Body of pancreas (tissue), 4 donors: ENCODE measurements around the gene NDUFV1. TPM values are rescaled to one million over a fixed set of nuclear protein-coding genes. Genes with fewer than 3 reads are reported as not detected.

Experiments
- ATAC-seq: fragments of 150-250 bp; one replicate; pipeline ENCODE4 v1.9.1; 2016
- DNase-seq, 4 donors: peaks; one replicate each; pipeline ENCODE4 v3.0.0-alpha.2; 2019
- H3K27ac ChIP-seq, 4 donors: fragments of 200-600 bp; sonication (generic); 1 replicate in 3 of 4; 2 replicates in 1 of 4; pipeline versions ENCODE4 v1.5.1 to v1.6.1; 2016 to 2019; ENCODE audit warnings: mild to moderate bottlenecking in 1 of 4, mixed read lengths in 1 of 4, moderate library complexity in 1 of 4
- H3K27me3 ChIP-seq, 2 donors: fragments of 200-600 bp; sonication (generic); one replicate each; pipeline ENCODE4 v1.6.0; 2016; ENCODE audit warnings: mild to moderate bottlenecking in 1 of 2
- H3K36me3 ChIP-seq, 2 donors: fragments of 200-600 bp; sonication (generic); replicated peaks in 1 of 2; 2 replicates each; pipeline ENCODE4 v1.5.1; 2016; ENCODE audit warnings: low read depth in 2 of 2; ENCODE audit not compliant: insufficient read depth in 1 of 2
- H3K4me1 ChIP-seq: fragments of 200-600 bp; sonication (generic); one replicate; pipeline ENCODE4 v1.6.0; 2016
- H3K4me3 ChIP-seq, 2 donors: fragments of 200-600 bp; sonication (generic); 1 replicate in 1 of 2; 2 replicates in 1 of 2; pipeline ENCODE4 v1.5.1; 2016 to 2019
- H3K9me3 ChIP-seq, 3 donors: fragments of 200-600 bp; sonication (generic); 1 replicate in 2 of 3; 2 replicates in 1 of 3; pipeline ENCODE4 v1.5.1; 2016
- POLR2A ChIP-seq, 3 donors: fragments of 450-650 bp; IDR thresholded peaks; one replicate each; pipeline ENCODE4 v1.6.1; 2016; ENCODE audit warnings: antibody characterized with exemption in 3 of 3, mild to moderate bottlenecking in 2 of 3
- WGBS, 2 donors: methylation state at CpG; one replicate each; pipeline ENCODE4 v1.1.5; 2017; 5-methylcytosine and 5-hydroxymethylcytosine counted together
- intact Hi-C: fragments of 100-400 bp; cut with DNase I; formaldehyde crosslinking; loops from one replicate; pipeline ENCODE4 v1.15.1; 2023
- total RNA-seq, 2 donors: library from RNA; depleted of rRNA; stranded (reverse); fragments of >200 nt; gene quantifications; one replicate each; pipeline ENCODE4 v1.1.0, GENCODE V29; 2016
- TF ChIP-seq, protein P1 (sequence below), 7 experiments: fragments of 450-650 bp in 4 of 7; fragments of 200-600 bp in 3 of 7; sonication (generic) in 3 of 7; IDR thresholded peaks; one replicate each; pipeline ENCODE4 v1.5.1; 2016 to 2019; ENCODE audit warnings: antibody characterized with exemption in 7 of 7

NDUFV1 gene
- total RNA-seq, 2 donors from 2014 or later = 209 to 264 TPM

DNA sequence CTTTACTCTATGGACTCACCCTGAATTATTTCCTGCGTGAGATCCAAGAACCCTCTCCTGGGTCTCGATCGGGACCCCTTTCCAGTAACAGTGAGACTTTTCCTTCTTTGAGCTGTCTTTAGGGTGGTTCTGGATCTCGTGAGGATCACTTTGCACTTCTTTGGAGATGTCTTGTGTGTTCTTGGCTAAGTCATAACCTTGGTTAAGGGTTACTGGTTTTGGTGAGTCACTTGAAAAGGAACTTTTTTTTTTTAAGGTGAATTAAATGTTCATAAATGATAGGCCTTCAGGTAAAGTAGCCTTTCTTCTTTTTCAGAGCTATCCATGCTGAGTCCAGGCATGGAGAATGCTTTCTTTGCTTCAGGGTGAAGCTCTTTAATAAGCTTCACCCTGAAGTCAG is 42.5 kb upstream of the NDUFV1 start:
- no peak for TF ChIP-seq POLR2A (IDR thresholded peaks at IDR 0.05)
- TF ChIP-seq, protein P1, sequence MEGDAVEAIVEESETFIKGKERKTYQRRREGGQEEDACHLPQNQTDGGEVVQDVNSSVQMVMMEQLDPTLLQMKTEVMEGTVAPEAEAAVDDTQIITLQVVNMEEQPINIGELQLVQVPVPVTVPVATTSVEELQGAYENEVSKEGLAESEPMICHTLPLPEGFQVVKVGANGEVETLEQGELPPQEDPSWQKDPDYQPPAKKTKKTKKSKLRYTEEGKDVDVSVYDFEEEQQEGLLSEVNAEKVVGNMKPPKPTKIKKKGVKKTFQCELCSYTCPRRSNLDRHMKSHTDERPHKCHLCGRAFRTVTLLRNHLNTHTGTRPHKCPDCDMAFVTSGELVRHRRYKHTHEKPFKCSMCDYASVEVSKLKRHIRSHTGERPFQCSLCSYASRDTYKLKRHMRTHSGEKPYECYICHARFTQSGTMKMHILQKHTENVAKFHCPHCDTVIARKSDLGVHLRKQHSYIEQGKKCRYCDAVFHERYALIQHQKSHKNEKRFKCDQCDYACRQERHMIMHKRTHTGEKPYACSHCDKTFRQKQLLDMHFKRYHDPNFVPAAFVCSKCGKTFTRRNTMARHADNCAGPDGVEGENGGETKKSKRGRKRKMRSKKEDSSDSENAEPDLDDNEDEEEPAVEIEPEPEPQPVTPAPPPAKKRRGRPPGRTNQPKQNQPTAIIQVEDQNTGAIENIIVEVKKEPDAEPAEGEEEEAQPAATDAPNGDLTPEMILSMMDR (IDR thresholded peaks at IDR 0.05) = no peak
- H3K4me1 ChIP-seq = peaks cover 14% of the 10 kb centered on the region
- no peak overlapping the region for H3K27ac ChIP-seq
- H3K36me3 ChIP-seq = no peaks in the 10 kb centered on the region
- no peak overlapping the region for H3K4me3 ChIP-seq
- no peaks in the 10 kb centered on the region for H3K9me3 ChIP-seq
- no peak for ATAC-seq
- intact Hi-C loops = no loop called here
- 90 to 93% methylated on average over 4 of the region's 4 CpGs for WGBS, 2 donors
- H3K27me3 ChIP-seq = no peaks in the 10 kb centered on the region
- DNase-seq = no peak

DNA sequence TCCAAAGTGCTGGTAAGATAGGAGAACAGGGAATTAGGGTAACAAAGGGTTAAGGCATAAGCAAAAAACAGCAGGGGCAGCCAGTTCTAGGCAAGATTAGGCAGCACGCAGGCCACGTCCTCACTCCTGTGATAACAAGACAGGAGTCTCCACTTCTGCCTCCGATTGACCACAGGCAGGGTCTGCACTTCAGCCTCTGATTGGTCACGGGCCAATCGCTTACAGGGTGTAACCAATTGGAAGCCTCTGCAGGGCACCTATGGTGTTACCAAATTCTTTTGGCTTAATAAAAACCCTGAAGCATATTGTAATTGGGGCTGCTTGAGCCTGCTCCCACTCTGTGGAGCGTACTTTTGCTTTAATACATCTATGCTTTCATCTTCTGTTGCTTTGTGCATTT is 35.3 kb upstream of the NDUFV1 start:
- Histone ChIP-seq H3K9me3 (no peaks in the 10 kb centered on the region), H3K27me3 (no peaks in the 10 kb centered on the region), H3K4me3 (no peak overlapping the region), H3K36me3 (no peaks in the 10 kb centered on the region), H3K4me1 (peaks cover 5% of the 10 kb centered on the region), H3K27ac (no peak overlapping the region)
- intact Hi-C loops = no loop called here
- ATAC-seq (no peak), DNase-seq (no peak)
- WGBS, 2 donors = 70 to 83% methylated on average over 6 of the region's 6 CpGs
- no peak for TF ChIP-seq POLR2A (IDR thresholded peaks at IDR 0.05)
- TF ChIP-seq, protein P1 (IDR thresholded peaks at IDR 0.05) = no peak

DNA sequence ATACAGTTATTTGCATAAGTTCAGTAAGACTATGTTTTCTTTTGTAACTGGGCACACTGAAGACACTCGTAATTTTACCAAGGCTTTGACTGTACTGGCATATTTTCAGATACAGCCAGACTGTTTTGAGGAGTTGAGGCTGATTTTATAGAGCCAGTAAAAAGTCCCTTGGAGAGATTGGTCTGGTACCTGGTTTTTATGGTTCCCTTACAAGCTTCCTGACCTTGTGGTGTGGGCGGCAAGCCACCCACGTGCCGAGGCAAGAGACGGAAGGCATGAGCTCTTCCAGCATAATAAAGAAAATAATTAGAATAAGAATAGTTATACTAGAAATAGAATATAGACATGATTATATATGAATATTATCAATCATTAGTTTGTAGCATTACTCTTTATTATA is 34.4 kb upstream of the NDUFV1 start:
- ATAC-seq (no peak), DNase-seq (no peak)
- Histone ChIP-seq H3K4me1 (peaks cover 5% of the 10 kb centered on the region), H3K4me3 (no peak overlapping the region), H3K36me3 (no peaks in the 10 kb centered on the region), H3K27ac (no peak overlapping the region), H3K27me3 (no peaks in the 10 kb centered on the region), H3K9me3 (no peaks in the 10 kb centered on the region)
- TF ChIP-seq, protein P1 (IDR thresholded peaks at IDR 0.05) = no peak
- no peak for TF ChIP-seq POLR2A (IDR thresholded peaks at IDR 0.05)
- intact Hi-C loops = no loop called here
- 9 to 11% methylated on average over 5 of the region's 5 CpGs for WGBS, 2 donors

DNA sequence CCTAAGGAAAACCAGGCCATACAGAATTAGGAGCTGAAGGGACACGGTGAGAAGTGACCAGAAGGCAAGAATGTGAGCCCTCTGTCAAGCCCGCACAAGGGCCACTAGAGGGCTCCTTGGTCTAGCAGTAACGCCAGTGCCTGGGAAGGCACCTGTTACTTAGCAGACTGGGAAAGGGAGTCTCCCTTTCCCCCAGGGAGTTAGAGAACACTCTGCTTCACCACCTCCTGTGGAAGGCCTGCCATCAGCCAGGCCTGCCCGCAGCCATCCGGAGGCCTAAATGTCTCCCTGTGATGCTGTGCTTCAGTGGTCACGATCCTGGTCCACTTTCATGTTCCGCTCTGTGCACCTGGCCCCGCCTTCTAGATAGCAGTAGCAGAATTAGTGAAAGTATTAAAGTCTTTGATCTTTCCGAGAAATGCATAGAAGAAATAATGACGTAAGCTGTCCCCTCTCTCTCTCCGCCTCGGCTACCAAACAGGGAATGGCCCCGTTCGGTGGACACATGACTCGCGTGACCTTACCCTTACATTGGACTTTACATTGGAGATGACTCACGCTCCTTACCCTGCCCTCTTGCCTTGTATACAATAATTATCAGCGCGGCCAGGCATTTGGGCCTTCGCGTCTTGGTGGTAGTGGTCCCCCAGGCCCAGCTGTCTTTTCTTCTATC is 33.9 kb upstream of the NDUFV1 start:
- Histone ChIP-seq H3K27me3 (no peaks in the 10 kb centered on the region), H3K4me1 (peaks cover 8% of the 10 kb centered on the region), H3K9me3 (no peaks in the 10 kb centered on the region), H3K27ac (peak overlapping the region in 3 of 4 donors; percentile 32 to 51 (median 33)), H3K4me3 (no peak overlapping the region), H3K36me3 (no peaks in the 10 kb centered on the region)
- peak in 1 of 3 donors; percentile 23 for TF ChIP-seq POLR2A (IDR thresholded peaks at IDR 0.05)
- TF ChIP-seq, protein P1 (IDR thresholded peaks at IDR 0.05) = peak; percentile 67 to 94 (median 88)
- WGBS, 2 donors = 34 to 40% methylated on average over 20 to 21 of the region's 21 CpGs
- intact Hi-C loops = no loop called here
- ATAC-seq = peak; percentile 83
- DNase-seq = peak; percentile 75 to 86 (median 85)

DNA sequence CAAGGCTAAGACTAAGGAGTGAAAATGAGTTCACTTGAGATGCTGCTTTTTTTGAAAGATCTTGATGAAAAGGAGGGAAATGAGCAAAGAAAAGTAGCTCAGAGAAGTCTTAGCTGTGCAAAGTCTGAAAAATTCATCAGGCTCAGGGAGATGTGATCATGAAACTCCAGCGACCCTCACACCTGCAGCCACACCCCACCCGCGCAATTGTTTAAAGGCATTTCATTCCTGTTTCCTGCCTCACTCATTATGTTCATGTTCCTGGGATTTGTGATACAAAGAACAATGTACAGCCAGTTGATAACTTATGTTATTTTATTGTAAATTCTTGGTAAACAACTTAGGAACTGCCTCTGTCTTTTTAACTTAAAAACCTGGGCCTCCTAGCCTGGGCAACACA is 31.8 kb upstream of the NDUFV1 start:
- H3K4me1 ChIP-seq = peaks cover 25% of the 10 kb centered on the region
- TF ChIP-seq POLR2A (IDR thresholded peaks at IDR 0.05) = no peak
- H3K4me3 ChIP-seq = no peak overlapping the region
- intact Hi-C loops = no loop called here
- H3K27ac ChIP-seq = no peak overlapping the region
- ATAC-seq = no peak
- H3K9me3 ChIP-seq = no peaks in the 10 kb centered on the region
- 51 to 61% methylated on average over 3 of the region's 3 CpGs for WGBS, 2 donors
- no peaks in the 10 kb centered on the region for H3K27me3 ChIP-seq
- no peak for DNase-seq
- H3K36me3 ChIP-seq = no peaks in the 10 kb centered on the region
